ENCODE results near the gene KANSL2.

GRCh38 chr12:48680861-48681260 lies 1.2 kb downstream of the KANSL2 start:
- no peak for TF ChIP-seq CTCF (IDR thresholded peaks at IDR 0.05)
- no peak for TF ChIP-seq POLR2A (IDR thresholded peaks at IDR 0.05)
- TF ChIP-seq POLR2AphosphoS5 (IDR thresholded peaks at IDR 0.05), result no peak
- TF ChIP-seq EP300 (IDR thresholded peaks at IDR 0.05), result no peak

All from sigmoid colon (tissue), 4 donors.